CMK (cell line): ENCODE data around the gene PIAS4.
"Not testable (repeated sequence)": the region's sequence is repeated elsewhere in the genome, so short reads cannot be mapped to it uniquely, and the experiment has no call there.

Experiments used
- DNase-seq: peaks from one replicate; pipeline ENCODE4 v3.0.0-alpha.2; 2010; ENCODE audit warnings: low read depth

Gene PIAS4

GRCh38 chr19:4007021-4007835 is at the start of gene PIAS4:
Gene PIAS4 (plus strand): TSS chr19:4007736. CDS start chr19:4007761, 25 bp downstream.
- peak; percentile 82 for DNase-seq

GRCh38 chr19:3958836-3959765 is 48.4 kb upstream of the PIAS4 start:
- no peak for DNase-seq

- no peak for DNase-seq
These were observed 47.8 kb upstream of the PIAS4 start for GRCh38 chr19:3959766-3960131.

- DNase-seq: no peak
These were observed 46.5 kb upstream of the PIAS4 start for GRCh38 chr19:3961007-3961406.

- no peak for DNase-seq
These were observed 43.9 kb upstream of the PIAS4 start for GRCh38 chr19:3963458-3964255.

- no peak for DNase-seq
These were observed 43.0 kb upstream of the PIAS4 start for GRCh38 chr19:3964256-3965194.

- DNase-seq: no peak
These were observed 41.2 kb upstream of the PIAS4 start for GRCh38 chr19:3966051-3967017.

GRCh38 chr19:3967983-3968382 is 39.6 kb upstream of the PIAS4 start:
- DNase-seq: not testable (repeated sequence)

GRCh38 chr19:3968556-3969434 is 38.7 kb upstream of the PIAS4 start:
- DNase-seq: no peak

- DNase-seq: no peak
These were observed 37.9 kb upstream of the PIAS4 start for GRCh38 chr19:3969435-3970312.

GRCh38 chr19:3970313-3970807 is 37.2 kb upstream of the PIAS4 start:
- no peak for DNase-seq

- peak; percentile 90 for DNase-seq
These were observed 36.5 kb upstream of the PIAS4 start, which contains the start of gene DAPK3 for GRCh38 chr19:3970808-3971598. Gene DAPK3 (minus strand): TSS chr19:3971099. CDS start chr19:3969735, 1,364 bp downstream.

GRCh38 chr19:3975144-3975543 is 32.4 kb upstream of the PIAS4 start:
- no peak for DNase-seq

- no peak for DNase-seq
These were observed 31.9 kb upstream of the PIAS4 start for GRCh38 chr19:3975637-3976087.

GRCh38 chr19:3976495-3977241 is 30.9 kb upstream of the PIAS4 start:
- peak; percentile 51 for DNase-seq
